HG03469 (cell line): ENCODE measurements around the gene RASL11B.

Experiments used
- ATAC-seq: cut with Tn5 transposase; IDR thresholded peaks from one replicate; pipeline ENCODE4 v1.9.1; 2021; ENCODE audit warnings: mild to moderate bottlenecking, moderate library complexity, moderate number of reproducible peaks; ENCODE audit not compliant: unreplicated experiment

Gene RASL11B

GRCh38 chr4:52842792-52843191, 19.3 kb upstream of the RASL11B start:
- no peak for ATAC-seq

GRCh38 chr4:52843351-52843750, 18.8 kb upstream of the RASL11B start:
- ATAC-seq, result no peak

DNA sequence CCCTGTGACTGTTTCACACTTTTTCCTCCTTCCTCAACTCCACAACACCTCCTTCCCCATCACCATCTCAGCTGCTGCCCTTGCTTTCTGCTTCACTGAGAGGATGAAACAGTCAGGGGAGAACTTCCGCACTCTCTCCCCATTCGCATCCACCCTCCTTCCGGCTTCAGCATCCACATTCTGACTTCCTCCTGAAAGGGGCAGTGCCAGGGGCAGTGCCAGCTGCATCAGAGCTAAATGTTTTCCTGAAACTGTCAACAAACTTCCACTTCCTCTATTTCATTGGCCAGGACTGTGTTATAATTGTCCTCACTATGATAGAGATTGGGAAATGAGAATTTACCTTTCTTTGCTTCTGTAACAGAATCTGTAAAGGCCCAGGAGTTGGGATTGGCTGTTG, 18.2 kb upstream of the RASL11B start:
- no peak for ATAC-seq

GRCh38 chr4:52844596-52844995, 17.5 kb upstream of the RASL11B start:
- ATAC-seq, result no peak

GRCh38 chr4:52846502-52846901, 15.6 kb upstream of the RASL11B start:
- no peak for ATAC-seq

DNA sequence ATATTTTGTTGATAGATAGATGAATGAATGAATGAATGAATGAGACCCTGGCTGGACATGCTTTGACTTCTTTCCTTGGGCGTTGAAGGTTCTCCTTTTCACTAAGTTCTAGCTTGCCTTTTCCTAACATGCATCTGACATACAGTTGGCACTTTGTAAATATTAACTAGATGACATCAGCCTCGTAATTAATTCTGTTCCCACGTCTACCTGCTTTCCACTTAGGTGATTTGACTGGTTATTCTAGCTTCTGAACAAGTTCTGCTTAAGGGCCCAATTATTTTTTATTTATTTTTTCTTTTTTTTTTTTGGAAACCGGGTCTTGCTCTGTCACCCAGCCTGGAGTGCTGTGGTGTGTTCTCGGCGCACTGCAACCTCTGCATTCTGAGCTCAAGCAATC, 13.9 kb upstream of the RASL11B start:
- ATAC-seq, result no peak

- ATAC-seq, result no peak
Measured at GRCh38 chr4:52850406-52851124, 11.6 kb upstream of the RASL11B start.

GRCh38 chr4:52852041-52852440, 10.1 kb upstream of the RASL11B start:
- no peak for ATAC-seq

DNA sequence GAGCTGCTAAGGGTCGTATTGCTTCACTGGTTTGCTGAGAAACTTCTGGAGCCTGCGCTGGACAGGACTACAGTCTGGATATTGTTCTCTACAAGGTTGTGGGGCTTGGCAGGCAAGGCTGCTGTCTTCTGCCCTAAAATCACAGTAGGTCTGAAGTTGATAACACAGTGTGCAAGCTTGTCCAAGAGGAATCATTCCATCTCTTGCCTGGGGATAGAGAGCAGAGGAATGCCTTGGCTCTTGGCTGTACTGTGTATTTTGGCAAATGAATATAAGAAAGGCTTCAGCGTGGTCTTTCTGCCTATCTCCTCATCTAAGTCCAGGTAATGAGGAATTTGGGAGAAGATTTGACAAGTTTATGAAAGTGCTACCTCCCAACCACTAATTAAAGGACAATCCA, 9.4 kb upstream of the RASL11B start:
- no peak for ATAC-seq

DNA sequence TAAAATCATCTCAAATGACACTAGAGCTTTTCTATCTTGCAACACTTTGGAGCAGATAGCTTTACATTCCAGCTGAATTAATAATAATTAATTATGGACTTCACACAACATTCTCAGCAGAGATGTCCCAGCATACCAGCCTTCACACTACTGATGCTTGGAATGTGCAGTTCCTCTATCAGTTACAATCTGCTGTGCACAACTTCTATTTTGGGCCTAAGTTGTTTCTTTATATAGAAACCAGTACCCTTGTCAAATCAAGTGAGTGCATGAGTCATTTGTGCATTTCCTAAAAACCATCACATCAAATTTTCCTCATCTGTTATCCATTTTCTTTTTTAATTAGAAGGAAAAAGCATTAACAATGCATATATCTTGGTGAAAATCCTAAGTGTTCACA, 8.8 kb upstream of the RASL11B start:
- ATAC-seq, result no peak

- ATAC-seq, result peak; percentile 62
Measured at GRCh38 chr4:52856801-52857200, 5.3 kb upstream of the RASL11B start.

- no peak for ATAC-seq
Measured at GRCh38 chr4:52860361-52860760, 1.8 kb upstream of the RASL11B start.

DNA sequence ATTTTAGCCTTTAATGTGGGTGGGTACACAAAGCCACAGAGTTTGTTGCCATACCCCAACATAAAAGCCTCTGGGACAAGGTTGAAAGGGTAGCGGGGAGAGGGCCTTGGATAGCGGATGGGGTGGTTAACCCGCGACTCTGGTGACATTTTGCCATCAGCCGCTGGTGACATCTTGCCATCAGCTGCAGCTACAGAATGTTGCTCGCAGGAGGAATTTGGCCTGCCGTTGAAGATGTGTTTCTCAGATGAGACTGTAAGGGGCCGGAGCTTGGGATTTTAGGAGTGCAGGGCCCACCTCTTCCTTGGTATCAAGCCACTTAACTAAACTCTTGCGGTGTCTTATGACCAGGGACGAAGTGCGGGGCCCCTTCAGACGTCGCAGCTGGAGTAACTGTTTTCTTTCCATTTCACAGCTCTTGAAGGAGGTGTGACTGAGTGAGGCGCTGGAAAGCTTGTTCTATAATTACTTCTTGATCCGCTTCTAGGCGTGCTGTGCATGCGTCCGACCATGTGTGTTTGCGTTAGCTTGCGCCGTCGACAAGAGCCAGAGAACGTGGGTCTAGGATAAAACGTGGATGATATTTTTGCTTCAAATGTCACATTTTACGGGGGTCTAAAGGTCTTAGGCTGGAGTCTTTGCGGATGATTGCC, 820 bp upstream of the RASL11B start:
- ATAC-seq, result no peak

DNA sequence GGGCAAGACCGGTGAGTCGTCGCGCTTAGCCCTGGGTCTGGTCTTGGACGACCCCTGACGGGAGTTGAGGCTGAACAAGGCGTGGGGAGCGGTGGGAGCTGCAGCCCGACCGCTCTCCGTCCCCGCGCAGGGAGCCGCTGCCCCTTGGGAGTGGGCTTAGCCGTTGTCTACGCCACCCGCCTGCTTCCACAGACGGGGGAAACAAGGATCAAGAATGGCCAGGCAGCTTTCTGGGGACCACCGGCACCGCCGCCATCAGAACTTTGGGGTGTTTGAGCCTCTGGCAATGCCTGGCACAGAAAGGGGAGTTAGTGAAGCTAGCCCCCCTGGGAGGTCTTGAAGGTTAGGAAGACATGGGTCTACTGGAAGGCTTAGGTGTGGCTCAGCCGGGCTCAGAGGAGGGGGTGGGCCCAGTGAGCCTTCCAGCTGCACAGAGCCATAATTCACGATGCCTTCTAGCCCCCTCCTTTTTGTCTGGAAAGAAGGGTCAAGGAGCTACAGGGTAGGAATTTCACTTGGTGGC, 583 bp downstream of the RASL11B start:
- no peak for ATAC-seq

- ATAC-seq, result no peak
Measured at GRCh38 chr4:52863324-52863723, 1.2 kb downstream of the RASL11B start.

- no peak for ATAC-seq
Measured at GRCh38 chr4:52864793-52865192, 2.7 kb downstream of the RASL11B start.

- ATAC-seq, result no peak
Measured at GRCh38 chr4:52865300-52865699, 3.2 kb downstream of the RASL11B start.

- ATAC-seq, result no peak
Measured at GRCh38 chr4:52866734-52867133, 4.6 kb downstream of the RASL11B start.

- ATAC-seq, result no peak
Measured at GRCh38 chr4:52867163-52867562, 5.0 kb downstream of the RASL11B start.

DNA sequence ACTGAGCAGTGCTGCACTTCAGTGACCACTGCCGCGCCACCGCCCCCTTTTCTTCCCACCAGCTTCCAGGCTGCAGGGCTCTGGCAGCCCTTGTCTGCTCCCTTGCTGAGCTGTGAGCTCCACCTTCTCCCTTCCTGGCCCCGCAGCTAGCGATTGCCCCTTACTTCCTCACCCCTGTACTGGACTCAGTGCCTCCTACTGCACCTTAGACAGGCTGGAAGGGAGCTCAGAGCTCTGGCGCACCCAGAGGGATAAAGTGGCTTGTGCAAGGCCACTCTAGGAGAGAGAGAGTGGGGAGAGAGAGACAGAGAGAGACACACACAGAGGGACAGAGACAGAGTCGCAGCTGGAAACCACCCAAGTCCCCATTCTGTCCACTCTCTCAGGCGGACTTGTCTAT, 6.0 kb downstream of the RASL11B start:
- ATAC-seq, result no peak

DNA sequence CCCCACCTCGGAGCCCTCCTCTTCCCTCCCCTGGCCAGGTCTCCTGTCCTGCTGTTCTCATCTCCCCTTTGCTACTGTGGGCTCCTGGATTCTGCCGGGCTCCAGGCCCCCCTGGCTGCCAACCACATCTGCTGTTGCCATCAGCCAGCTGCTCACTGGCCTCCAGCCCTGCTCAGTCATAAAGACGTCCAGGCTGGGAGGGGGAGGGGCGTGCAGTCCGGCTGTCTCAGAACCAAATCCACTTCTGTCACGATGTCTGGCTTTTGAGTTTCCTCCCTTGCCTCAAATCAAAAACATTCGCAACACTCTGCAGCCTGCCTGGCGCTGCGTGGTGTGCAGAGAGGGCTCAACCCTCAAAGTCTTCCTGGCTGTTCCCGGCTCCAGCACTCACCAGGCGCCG, 7.1 kb downstream of the RASL11B start:
- ATAC-seq, result no peak

- ATAC-seq, result no peak
Measured at GRCh38 chr4:52869656-52870055, 7.5 kb downstream of the RASL11B start.
